HK-2 (cell line): ENCODE data around the gene UBE2H.

ENCODE experiments used
- DNase-seq: peaks from one replicate; pipeline ENCODE4 v3.0.0-alpha.2; 2018; ENCODE audit not compliant: unreplicated experiment

UBE2H gene

DNA sequence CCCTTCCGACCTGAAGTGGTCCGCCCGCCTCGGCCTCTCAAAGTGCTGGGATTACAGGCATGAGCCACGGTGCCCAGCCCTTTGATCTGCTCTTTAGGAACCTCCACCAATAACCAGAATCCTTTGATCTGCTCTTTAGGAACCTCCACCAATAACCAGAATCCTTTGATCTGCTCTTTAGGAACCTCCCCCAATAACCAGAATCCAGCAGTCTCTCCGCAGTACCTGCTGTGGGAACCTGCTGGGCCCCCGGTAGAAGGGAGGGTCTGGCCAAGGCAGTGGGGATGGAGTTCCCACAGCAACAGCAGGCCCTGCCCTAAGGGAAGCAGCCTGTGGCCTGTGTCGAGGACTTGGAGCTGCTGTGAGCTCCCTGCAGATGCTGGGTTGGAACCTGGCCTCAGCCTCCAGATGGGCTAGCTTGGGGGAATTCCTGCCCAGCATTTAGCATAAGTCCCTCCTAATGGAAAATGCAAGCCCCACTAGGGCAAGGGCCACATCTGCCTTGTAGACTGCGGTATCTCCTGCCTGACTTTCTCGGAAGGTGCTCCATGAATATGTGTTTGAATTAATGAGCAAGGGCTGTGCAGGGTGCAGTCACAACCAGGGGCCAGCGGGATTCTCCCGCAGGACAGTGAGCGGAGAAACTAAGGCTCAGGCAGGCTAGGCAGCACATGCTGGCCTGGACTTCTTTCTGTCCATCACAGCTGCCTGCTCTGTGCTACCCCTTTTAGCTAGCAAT lies 165.8 kb downstream of the UBE2H start:
- no peak for DNase-seq

DNA sequence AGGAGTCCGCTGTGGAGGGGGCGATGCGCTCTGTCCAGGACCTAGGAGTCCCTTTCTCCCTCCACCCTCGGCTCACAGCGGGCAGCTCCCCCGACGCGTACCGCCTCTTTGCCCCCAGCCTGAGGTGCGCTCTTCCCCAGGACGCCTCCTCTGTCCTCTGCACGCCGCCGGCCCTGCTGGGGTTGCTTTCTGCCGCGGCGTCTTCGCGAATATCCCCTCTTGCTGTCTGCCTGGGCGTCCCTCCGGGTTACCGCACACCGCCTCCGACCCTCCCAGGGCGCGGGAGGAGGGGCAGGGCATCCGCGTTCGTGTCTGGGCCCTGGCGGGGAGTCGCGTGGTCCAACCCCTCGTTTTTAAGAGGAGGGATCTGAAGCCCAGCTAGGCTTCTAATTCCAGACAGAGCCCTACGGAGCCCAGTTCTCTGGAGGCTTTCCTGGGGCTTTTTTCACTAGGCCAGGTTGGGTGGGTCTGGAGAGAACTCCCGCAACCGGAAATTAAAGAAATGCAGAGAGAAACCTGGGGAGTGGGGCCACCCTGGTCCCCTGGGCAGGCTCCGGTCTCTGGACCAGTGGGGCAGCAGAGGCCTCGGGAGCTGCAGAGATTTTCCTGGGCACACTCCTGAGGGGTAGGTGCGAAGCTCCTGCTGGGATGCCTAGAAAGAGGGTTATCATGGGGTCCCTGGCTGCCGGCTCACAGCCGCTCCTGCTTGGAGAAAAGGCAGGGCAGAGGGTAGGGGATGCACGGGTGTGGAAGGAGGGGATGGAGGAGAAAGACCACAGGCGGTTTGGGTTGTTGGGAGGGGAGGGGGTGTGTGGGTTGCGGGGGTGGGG lies 166.9 kb downstream of the UBE2H start:
- no peak for DNase-seq

DNA sequence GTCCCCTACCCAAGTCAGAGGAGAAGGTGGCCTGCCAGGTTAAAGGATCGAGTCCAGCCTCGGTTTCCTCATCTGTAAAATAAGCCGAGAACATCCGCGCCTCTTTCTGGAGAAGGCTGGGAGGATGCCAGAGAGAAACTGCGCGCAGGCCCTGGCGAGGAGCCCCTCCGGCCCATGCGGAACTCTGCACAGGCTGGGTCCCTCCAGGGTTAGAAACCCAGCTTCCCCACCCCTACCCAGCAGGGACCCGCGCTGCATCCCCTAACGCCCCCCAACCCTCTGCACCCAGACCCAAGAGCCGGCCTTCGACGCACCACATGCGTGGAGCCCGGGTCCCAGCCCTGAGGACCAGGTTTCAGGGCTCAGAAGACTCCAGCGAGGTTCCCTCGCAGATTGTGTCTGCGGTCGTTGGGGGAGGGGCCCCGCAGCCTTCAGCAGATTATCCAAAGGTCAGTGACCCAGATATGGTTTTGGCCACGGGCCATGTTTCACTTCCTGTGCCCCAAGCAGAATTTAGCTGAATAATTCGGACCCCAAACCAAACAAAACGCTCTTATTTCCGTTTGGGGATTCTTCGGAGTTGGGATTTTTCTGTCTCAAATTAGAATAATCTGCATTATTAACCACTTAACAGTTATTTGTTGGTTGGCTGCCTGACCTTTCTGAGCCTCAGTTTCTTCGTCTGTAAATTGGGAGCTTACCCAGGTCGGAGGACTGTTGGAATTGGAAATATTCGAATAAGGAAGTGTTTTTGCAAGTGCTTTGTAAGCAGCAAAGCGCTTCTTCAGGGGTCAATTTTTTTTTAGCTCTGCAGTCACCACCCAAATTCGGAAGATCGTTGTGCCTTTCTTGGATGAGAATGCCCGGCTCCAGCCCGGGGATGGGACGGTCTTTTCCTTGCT lies 167.7 kb downstream of the UBE2H start:
- no peak for DNase-seq

DNA sequence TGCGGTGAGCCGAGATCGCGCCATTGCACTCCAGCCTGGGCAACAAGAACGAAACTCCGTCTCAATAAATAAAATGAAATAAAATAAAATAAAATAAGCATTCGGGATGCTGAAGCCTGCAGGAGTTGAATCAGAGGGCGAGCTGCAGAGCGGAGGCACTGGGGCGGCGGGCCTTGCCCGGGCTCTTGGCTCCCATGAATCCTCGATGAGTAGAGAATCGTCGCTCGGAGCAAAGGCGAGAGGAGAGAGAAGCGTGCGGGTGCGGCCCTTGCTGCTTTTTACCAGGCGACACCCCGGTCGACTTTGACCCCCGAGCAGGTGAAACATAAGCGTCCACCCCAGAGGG lies 168.3 kb downstream of the UBE2H start:
- DNase-seq = no peak

DNA sequence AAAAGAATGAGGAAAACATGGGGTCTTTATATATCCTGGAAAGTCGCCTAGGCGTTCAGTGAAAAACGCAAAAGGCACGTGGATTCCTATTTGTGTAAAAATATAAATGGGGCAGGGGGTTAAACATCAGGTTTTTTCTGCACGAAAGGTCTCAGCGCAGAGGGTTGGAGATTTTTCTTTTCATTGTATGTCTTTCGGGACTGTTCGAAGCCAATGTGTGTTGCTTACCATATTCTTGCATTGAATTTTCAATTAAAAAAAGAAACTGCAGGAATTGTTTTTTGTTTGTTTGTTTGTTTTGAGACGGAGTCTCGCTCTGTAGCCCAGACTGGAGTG lies 169.2 kb downstream of the UBE2H start:
- no peak for DNase-seq

DNA sequence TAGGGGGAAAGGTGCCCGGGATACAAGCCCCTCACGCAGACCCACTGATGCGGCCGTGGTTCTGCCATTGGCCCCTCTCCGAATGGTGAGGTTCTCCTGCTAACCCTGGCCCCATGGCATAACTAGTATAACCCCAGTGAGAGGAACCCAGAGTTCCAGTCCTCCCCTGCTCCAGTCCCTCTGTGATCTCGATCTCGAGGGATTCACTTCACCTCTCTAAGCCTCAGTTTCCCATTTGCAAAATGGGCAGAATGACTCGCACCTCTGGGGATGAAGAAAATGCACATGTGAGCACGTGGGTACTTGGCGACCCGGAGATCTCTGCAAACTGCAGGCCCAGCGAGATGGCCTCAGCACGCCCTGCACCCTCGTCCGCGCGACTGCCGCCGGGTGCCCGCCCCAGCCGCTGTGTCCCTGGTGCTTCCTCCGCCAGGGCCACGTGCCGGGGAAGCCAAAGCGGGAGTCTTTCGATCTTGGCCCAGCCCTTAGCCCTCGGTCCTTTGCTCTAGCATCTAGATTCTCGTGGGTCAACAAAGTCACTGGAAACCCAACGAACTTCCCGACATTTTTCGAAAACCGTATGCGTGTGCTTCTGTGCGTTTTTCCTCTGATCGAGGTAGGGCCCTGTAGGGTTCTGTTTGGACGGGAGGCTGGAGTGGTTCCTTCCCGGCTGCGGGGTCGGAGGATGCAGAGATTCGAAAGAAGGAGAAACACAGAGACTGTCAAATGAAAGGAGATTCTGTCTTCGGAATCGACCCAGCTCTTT lies 169.8 kb downstream of the UBE2H start:
- DNase-seq = no peak

DNA sequence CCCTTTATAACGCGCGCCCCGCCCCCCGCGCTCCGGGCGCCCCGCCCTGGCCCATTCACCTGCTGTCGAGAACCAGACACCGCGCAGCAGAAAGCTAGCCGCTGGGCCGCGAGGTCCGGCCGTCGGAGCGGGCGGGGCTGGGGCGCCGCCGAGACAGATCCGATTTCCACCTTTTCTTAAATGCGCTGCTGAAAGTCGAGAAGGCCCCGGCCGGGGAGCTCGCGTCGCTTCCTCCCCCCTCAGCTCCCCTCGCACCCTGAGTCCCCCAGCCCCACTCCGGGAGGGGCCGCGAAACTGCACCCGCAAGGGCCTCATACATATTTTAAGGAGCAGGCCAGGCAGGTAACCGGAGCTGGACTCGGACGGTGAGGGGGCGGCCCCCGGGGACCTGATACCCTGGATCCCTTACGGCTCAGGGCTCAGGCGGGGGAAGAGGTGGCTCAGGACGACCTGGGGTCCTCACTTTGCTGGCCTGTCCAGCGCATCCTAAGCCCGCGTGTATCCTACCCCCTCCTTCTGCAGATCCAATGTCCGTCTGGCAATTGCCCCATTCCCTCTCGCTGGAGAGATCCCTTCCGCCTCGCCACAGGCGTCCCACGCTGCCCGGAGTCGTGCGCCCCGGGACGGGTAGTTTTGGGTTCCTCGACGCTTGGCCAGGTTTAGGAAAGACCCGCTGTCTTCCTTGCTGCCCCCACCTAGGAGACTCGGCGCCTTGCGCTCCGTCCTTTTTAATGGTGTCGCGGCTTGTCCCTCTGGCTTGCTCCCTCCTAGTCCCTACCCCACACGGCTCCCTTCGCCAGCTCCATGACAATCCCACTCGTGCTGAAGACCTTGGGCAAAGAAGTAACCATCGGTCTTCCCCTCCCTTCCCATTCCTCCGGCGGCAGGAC lies 170.6 kb downstream of the UBE2H start:
- DNase-seq = no peak

DNA sequence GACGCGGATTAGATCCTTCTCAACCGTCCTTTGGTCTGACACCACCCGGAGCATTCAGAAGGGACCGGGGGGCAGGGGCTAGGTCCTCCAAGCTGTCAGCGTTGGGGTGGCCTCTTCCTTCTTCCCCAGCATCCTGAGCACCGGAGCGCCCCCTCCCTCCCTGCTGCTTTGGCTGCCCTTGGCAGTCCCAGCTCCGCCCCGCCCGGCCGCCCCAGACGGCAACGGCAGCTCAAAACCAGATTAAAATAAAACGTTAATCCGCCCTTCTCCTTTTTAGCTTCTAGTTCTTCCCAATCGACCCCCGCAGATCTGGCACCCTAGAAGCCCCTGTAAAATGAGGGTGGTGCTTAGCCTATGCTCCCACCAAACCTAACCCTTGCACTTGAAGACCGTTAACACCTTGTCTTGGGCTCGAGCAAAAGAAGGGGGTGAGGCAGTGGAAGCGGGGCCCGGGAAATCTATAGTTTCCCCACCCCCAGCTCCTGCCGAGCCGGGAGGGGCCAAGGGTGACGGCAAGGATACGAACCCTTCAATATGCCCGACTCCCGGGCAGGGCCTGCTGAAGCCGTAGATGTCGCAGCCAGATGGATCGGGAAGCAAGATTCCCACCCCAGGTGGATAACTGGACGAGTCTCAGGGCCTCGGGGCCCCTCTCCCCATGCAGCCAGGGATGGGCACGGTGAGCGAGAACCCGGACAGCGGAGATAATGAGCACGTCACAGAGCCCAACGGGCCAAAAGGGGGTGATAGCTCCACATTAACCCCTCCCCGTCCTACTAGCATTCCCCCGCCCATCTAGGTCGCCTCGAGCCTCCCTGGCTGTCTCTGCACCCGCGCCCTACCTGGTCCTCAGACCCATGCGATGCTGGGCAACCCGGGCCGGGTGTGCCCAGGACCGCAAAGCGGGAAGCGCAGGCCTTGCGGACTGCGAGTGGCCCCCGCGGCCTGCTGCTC lies 171.5 kb downstream of the UBE2H start:
- DNase-seq = peak; percentile 50
